HG03432 (cell line): ENCODE data around the gene NEURL4.

Experiments used
- ATAC-seq: cut with Tn5 transposase; IDR thresholded peaks from one replicate; pipeline ENCODE4 v1.9.1; 2021; ENCODE audit warnings: mild to moderate bottlenecking, moderate library complexity; ENCODE audit not compliant: unreplicated experiment

Gene NEURL4

DNA sequence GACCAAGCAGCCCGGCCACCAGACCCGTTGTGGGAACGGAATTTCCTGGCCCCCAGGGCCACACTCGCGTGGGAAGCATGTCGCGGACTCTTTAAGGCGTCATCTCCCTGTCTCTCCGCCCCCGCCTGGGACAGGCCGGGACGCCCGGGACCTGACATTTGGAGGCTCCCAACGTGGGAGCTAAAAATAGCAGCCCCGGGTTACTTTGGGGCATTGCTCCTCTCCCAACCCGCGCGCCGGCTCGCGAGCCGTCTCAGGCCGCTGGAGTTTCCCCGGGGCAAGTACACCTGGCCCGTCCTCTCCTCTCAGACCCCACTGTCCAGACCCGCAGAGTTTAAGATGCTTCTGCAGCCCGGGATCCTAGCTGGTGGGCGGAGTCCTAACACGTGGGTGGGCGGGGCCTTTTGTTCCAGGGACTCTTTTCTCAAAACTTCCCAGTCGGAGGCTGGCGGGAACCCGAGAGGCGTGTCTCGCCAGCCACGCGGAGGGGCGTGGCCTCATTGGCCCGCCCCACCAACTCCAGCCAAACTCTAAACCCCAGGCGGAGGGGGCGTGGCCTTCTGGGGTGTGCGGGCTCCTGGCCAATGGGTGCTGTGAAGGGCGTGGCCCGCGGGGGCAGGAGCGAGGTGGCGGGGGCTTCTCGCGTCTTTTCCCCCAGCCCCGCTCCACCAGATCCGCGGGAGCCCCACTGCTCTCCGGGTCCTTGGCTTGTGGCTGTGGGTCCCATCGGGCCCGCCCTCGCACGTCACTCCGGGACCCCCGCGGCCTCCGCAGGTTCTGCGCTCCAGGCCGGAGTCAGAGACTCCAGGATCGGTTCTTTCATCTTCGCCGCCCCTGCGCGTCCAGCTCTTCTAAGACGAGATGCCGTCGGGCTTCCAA, 47.8 kb downstream of the NEURL4 start, which contains the start of gene SLC2A4:
SLC2A4 (plus strand) TSS at position 645 of the 879 bp plus-strand sequence; CDS start at position 862, 217 bp downstream.
- peak; percentile 74 for ATAC-seq

DNA sequence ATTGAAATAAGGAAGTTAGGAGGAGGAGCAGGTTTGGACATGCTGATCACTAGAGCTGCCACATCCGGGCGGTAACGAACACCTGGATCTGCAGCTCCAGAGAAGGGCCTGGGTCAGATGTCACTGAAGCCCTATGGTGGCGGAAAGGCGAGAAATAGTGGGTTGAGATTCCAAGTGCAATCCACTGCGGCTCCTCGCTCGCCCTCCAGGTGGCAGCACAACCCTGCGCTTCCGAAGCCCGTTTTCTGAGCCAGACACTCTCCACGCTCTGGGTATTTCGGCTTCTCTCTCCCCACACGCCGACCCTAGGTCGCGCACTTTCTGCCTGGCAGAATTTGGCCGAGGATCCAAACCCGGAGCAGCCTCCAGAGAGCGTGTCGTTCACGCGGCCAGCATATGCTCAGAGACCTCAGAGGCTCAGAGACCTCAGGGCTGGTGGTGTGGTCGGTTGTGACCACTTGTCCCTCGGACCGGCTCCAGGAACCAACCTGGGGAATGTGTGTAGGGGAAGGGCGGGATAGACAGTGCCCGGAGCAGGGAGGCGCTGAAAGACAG, 48.5 kb downstream of the NEURL4 start:
- ATAC-seq: peak; percentile 57

DNA sequence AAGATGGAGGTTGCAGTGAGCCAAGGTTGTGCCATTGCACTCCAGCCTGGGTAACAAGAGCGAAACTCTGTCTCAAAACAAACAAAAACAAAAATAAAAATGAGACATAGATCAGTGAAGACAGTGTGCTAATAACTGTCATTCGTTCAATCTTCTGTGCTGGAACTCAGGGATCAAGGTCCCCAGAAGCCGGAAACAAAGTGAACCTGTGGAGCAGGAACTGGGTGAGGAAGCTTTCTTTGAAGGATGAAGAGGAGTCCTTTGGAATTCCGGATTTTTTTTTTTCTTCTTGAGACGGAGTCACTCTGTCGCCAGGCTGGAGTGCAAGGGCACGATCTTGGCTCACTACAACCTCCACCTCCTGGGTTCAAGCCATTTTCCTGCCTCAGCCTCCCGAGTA, 49.7 kb downstream of the NEURL4 start:
- ATAC-seq: no peak

DNA sequence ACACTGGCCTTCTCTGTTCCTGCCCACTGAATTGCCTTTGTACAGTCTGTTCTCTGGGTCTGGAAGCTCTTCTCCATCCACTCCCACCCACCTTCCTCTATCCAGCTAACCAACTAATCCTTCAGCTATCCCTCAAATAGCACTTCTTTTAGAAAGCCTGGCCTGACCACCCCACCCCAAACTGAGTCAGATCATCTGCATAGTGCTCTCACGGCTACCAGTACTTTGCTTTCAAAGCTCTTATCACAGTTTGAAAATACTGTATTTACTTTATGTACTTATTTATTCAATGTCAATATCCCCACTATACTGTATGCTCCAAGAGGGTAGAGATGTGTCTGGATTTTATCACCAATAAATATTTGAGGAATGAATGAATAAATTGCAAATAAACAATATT, 62.4 kb downstream of the NEURL4 start:
- ATAC-seq: no peak
